HG03108 (cell line): ENCODE results near the gene RBM46.

ENCODE experiments used
- ATAC-seq: cut with Tn5 transposase; IDR thresholded peaks from one replicate; pipeline ENCODE4 v1.9.1; 2021; ENCODE audit warnings: moderate library complexity; ENCODE audit not compliant: unreplicated experiment

RBM46 gene, protein sequence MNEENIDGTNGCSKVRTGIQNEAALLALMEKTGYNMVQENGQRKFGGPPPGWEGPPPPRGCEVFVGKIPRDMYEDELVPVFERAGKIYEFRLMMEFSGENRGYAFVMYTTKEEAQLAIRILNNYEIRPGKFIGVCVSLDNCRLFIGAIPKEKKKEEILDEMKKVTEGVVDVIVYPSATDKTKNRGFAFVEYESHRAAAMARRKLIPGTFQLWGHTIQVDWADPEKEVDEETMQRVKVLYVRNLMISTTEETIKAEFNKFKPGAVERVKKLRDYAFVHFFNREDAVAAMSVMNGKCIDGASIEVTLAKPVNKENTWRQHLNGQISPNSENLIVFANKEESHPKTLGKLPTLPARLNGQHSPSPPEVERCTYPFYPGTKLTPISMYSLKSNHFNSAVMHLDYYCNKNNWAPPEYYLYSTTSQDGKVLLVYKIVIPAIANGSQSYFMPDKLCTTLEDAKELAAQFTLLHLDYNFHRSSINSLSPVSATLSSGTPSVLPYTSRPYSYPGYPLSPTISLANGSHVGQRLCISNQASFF

DNA sequence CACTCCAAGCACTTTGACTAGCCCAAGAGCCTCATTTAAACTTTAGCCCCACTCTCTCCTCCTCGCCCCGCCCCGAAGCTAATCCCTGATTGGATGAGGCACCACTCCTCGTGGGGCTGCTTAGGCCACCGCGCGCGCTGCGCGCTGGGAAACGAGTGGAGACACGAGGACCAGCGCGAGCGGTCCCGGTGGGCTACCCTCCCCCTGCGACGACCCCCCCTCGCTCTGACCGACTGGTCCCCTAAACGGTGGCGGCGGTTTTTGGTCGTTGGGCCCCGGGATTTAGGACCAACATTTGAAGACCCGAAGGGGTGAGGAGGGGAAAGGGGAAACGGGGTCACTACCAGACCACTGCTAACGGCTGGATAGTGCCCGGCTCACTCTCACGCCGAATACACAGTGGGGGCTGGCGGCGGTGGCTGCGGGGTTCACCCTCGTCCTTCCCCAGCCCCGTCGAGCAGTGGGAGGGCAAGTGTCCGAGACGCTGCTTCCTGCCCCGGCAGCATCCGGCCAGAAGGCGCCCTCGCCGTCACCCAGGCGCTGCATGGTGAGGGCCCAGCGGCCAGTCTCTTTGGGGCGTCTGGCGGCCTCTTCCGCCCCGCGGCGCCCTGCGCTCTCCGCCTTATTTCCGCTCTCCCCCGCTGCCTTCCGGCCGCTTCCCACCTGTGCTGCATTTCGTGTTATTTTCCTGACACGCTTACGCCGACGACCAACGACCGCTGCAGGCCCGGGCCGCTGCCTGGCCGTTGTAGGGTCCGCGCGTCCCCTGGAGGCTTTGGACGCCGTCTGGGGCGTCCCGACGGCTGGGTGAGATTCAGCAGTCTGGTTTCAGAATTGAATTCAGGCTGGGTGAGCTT lies at the start of gene RBM46:
TSS of gene RBM46 (plus strand) at position 147 of the 857 bp plus-strand sequence. CDS start 15,481 bp downstream, outside the sequence.
- ATAC-seq: no peak

DNA sequence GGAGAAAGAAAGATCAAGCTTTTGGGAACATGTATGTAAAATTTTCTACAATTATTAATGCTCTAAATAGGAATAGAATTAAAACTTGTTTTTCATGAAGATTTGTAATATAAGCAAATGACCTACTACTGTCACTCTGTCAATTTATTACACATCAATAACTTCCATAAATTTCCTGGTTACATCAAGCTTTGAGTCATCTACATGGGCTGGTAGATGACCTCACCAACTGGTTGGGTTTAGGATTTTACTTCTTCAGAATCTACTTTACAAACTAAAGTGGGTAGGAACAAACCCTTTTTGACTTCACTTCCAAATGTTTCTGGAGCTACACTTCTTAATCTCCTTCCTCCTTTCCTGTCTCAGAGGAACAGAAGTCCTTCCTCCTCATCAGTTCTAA lies 49.3 kb upstream of the RBM46 start:
- no peak for ATAC-seq

GRCh38 chr4:154732669-154733068 lies 48.4 kb upstream of the RBM46 start:
- ATAC-seq: no peak

GRCh38 chr4:154736770-154737169 lies 44.3 kb upstream of the RBM46 start:
- no peak for ATAC-seq

- ATAC-seq: no peak
These were observed 42.6 kb upstream of the RBM46 start for GRCh38 chr4:154738426-154738825.

- ATAC-seq: no peak
These were observed 42.0 kb upstream of the RBM46 start for GRCh38 chr4:154739111-154739510.

DNA sequence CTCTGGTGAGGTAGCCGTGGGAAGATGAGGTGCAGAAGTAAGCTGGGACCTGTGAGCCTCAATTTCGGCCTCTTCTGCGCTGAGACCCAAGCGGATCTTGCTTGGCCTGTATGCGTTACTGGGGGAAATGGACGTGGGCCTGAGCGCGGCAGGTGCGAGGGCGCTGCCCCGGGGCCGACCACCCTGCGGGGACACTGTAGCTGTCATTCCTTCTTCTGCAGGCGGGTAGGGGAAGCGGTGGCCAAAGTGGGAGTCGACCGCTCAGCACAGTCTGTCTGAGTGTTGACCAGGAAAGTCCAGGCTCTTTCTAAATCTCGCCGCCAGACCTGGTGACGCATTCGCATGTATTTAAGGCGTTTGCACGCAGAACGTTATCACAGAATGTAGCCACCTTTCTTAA lies 40.6 kb upstream of the RBM46 start:
- no peak for ATAC-seq

DNA sequence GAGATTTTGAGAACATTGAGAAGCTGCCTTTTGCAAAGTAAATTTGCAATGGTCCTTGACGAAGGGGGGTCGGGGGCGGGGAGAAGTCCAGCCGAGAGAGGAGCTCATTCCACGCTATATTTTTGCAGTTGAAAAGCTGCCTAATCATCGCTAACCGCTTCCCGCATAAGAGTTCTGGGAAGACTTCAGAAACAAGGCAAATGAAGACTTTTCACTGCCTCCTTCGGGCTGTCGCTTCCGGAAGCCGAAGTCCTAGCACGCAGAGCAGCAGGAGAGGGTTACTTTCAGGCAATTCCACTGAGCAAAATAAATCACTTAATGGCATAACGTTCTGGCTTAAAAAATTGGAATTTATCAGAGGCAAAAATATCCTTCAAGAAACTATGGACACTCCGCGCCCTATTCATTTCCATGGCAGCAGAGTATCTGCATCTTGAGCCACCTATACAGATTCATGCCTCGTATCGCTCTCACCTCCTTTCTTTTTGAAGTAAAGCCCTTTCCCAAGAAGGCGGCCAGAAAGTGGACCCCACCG lies 39.9 kb upstream of the RBM46 start:
- ATAC-seq: no peak

GRCh38 chr4:154741922-154742850 lies 38.9 kb upstream of the RBM46 start:
- no peak for ATAC-seq

- ATAC-seq: no peak
These were observed 37.3 kb upstream of the RBM46 start, which contains the start of gene LRAT for GRCh38 chr4:154743683-154744340. LRAT (plus strand) TSS chr4:154744000; CDS start chr4:154744327, 327 bp downstream.

DNA sequence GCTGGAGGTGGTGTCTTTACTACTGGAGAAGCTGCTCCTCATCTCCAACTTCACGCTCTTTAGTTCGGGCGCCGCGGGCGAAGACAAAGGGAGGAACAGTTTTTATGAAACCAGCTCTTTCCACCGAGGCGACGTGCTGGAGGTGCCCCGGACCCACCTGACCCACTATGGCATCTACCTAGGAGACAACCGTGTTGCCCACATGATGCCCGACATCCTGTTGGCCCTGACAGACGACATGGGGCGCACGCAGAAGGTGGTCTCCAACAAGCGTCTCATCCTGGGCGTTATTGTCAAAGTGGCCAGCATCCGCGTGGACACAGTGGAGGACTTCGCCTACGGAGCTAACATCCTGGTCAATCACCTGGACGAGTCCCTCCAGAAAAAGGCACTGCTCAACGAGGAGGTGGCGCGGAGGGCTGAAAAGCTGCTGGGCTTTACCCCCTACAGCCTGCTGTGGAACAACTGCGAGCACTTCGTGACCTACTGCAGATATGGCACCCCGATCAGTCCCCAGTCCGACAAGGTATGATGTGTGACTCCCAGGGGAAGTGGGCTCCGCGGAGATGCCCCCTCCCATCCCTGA lies 36.6 kb upstream of the RBM46 start:
- ATAC-seq: no peak

- ATAC-seq: no peak
These were observed 23.4 kb upstream of the RBM46 start for GRCh38 chr4:154757713-154758112.

GRCh38 chr4:154760895-154761294 lies 20.2 kb upstream of the RBM46 start:
- ATAC-seq: no peak

DNA sequence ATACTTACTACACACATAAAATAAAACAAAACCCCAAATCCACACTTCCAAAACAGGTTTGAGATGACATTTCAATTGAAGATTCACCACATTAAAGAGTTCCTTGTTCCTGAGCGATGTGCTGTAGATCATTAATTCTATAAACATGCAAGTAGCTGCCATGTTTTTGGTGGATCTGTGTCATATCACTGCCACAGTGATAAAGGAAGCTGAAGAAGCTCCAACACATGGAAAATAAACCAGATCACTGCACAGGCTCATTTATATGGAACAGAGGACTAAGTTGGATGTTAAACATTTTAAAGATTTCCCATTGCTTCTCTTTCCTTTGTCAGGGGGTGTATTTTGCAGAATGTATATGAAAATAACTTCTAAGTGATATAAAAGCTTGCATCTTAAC lies 2.8 kb upstream of the RBM46 start:
- no peak for ATAC-seq

- ATAC-seq: no peak
These were observed 1.6 kb upstream of the RBM46 start for GRCh38 chr4:154779362-154779947.

GRCh38 chr4:154781983-154782293 lies 866 bp downstream of the RBM46 start:
- ATAC-seq: no peak

- no peak for ATAC-seq
These were observed 26.1 kb downstream of the RBM46 start for GRCh38 chr4:154807042-154807630.

GRCh38 chr4:154818230-154818629 lies 37.2 kb downstream of the RBM46 start:
- no peak for ATAC-seq

DNA sequence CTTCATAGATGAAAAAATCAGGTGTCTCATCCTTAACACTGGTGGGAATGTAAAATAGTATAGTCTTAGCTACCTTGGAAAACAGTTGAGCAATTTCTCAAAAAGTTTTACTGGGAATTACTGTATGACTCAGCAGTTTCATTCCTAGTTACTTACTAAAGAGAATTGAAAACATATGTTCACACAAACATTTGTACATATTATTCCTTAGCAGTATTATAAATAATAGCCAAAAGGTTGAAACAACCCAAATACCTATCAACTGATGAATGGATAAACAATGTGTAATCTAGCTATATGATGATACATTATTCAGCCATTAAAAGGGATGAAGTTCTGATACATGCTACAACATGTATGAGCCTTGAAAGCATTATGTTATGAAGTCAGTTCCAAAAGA lies 41.7 kb downstream of the RBM46 start:
- ATAC-seq: no peak
